IMR-90 (cell line): ENCODE measurements around the gene CARD14. TPM values are rescaled to one million over a fixed set of nuclear protein-coding genes. Genes with fewer than 3 reads are reported as not detected.

ENCODE experiments used
- ATAC-seq: fragments of 200-7000 bp; cut with Tn5 transposase; 2 replicates; pipeline ENCODE4 v1.9.1; 2020; ENCODE audit warnings: low read depth, mild to moderate bottlenecking, moderate library complexity
- BruUV-seq: library from RNA; stranded (reverse); fragments of 400-500 nt; replicated peaks from 2 replicates; lab custom pipeline; 2021; lab: Mats Ljungman, UMichigan
- CTCF ChIA-PET: fragments of 300-600 bp; formaldehyde crosslinking; extraction: SDS; loops from one replicate; lab custom pipeline; 2021; ENCODE audit warnings: antibody characterized with exemption; lab: Yijun Ruan, JAX
- POLR2A ChIA-PET: fragments of 300-600 bp; sonication (Branson Sonifier 250); formaldehyde crosslinking; loops from one replicate; lab custom pipeline; 2022; ENCODE audit warnings: antibody characterized with exemption; ENCODE audit not compliant: unreplicated experiment; lab: Charles Lee
- DNase-seq: peaks from one replicate; pipeline ENCODE4 v3.0.0; 2013
- H2AFZ ChIP-seq: replicated peaks from 2 replicates; pipeline ENCODE3; 2013; ENCODE audit warnings: low read length, mild to moderate bottlenecking; ENCODE audit not compliant: poor library complexity
- H2AK5ac ChIP-seq: 2 replicates; pipeline ENCODE4 v1.6.1; 2013; ENCODE audit warnings: low read depth, low read length, inconsistent platforms
- H2AK9ac ChIP-seq: replicated peaks from 2 replicates; pipeline ENCODE3; 2013; ENCODE audit warnings: mild to moderate bottlenecking, low read depth, low read length, moderate library complexity; ENCODE audit not compliant: poor library complexity
- H2BK120ac ChIP-seq: 2 replicates; pipeline ENCODE4 v1.6.1; 2013; ENCODE audit warnings: low read depth, low read length, inconsistent platforms
- H2BK15ac ChIP-seq: 3 replicates; pipeline ENCODE4 v1.6.1; 2013; ENCODE audit warnings: low read depth, low read length, inconsistent platforms
- H2BK20ac ChIP-seq: 2 replicates; pipeline ENCODE4 v1.6.1; 2013; ENCODE audit warnings: low read depth, mild to moderate bottlenecking, inconsistent platforms, low read length, moderate library complexity
- H2BK5ac ChIP-seq: 2 replicates; pipeline ENCODE4 v1.6.1; 2013; ENCODE audit warnings: mild to moderate bottlenecking, low read depth, low read length, inconsistent platforms; ENCODE audit not compliant: poor library complexity, severe bottlenecking
- H3K14ac ChIP-seq: replicated peaks from 2 replicates; pipeline ENCODE4 v1.6.1; 2013; ENCODE audit warnings: low read depth, low read length, inconsistent platforms
- H3K18ac ChIP-seq: 2 replicates; pipeline ENCODE4 v1.6.1; 2013; ENCODE audit warnings: low read depth, low read length, control low read depth
- H3K23ac ChIP-seq: 2 replicates; pipeline ENCODE4 v1.6.1; 2013; ENCODE audit warnings: low read depth, low read length, inconsistent platforms
- H3K27ac ChIP-seq: 2 replicates; pipeline ENCODE4 v1.5.1; 2013; ENCODE audit warnings: mild to moderate bottlenecking, control low read depth, low read length; ENCODE audit not compliant: insufficient read depth
- H3K27me3 ChIP-seq: 2 replicates; pipeline ENCODE4 v1.6.1; 2013; ENCODE audit warnings: low read length; ENCODE audit not compliant: control insufficient read depth, insufficient read depth
- H3K36me3 ChIP-seq: 2 replicates; pipeline ENCODE4 v1.6.1; 2013; ENCODE audit warnings: low read length, mixed read lengths; ENCODE audit not compliant: control insufficient read depth, insufficient read depth
- H3K4ac ChIP-seq: 2 replicates; pipeline ENCODE4 v1.6.1; 2013; ENCODE audit warnings: low read depth, low read length, inconsistent platforms
- H3K4me1 ChIP-seq: 2 replicates; pipeline ENCODE4 v1.6.1; 2013; ENCODE audit warnings: low read length, mixed read lengths; ENCODE audit not compliant: control insufficient read depth, insufficient read depth
- H3K4me2 ChIP-seq: 2 replicates; pipeline ENCODE4 v1.6.1; 2013; ENCODE audit warnings: low read depth, mild to moderate bottlenecking, control low read depth, low read length, moderate library complexity
- H3K4me3 ChIP-seq: 2 replicates; pipeline ENCODE4 v1.5.1; 2013; ENCODE audit warnings: low read depth, mild to moderate bottlenecking, control low read depth, low read length, moderate library complexity; ENCODE audit not compliant: insufficient read depth
- H3K56ac ChIP-seq: 2 replicates; pipeline ENCODE4 v1.6.1; 2013; ENCODE audit warnings: low read length, inconsistent platforms; ENCODE audit not compliant: insufficient read depth; ENCODE audit errors: extremely low read depth
- H3K79me1 ChIP-seq, 2 experiments: 2 replicates each; pipeline ENCODE4 v1.6.1; 2013; ENCODE audit warnings: low read length in 2 of 2, inconsistent platforms in 1 of 2, low read depth in 1 of 2
- H3K9ac ChIP-seq: 2 replicates; pipeline ENCODE4 v1.6.1; 2013; ENCODE audit warnings: low read depth, low read length, control low read depth
- H3K9me1 ChIP-seq: 2 replicates; pipeline ENCODE4 v1.6.1; 2013; ENCODE audit warnings: low read length, inconsistent platforms; ENCODE audit not compliant: insufficient read depth
- H3K9me3 ChIP-seq: 2 replicates; pipeline ENCODE4 v1.6.1; 2013; ENCODE audit warnings: low read length; ENCODE audit not compliant: control insufficient read depth, insufficient read depth
- H4K20me1 ChIP-seq: 2 replicates; pipeline ENCODE4 v1.6.1; 2013; ENCODE audit warnings: low read length, inconsistent platforms; ENCODE audit not compliant: insufficient read depth
- H4K5ac ChIP-seq: 2 replicates; pipeline ENCODE4 v1.6.1; 2013; ENCODE audit warnings: mild to moderate bottlenecking, low read depth, low read length, control low read depth
- H4K8ac ChIP-seq, 2 experiments: 2 replicates each; pipeline ENCODE4 v1.6.1; 2013; ENCODE audit warnings: low read depth in 2 of 2, low read length in 2 of 2, control low read depth in 1 of 2, inconsistent platforms in 1 of 2
- H4K91ac ChIP-seq: 2 replicates; pipeline ENCODE4 v1.6.1; 2013; ENCODE audit warnings: low read depth, low read length, inconsistent platforms; ENCODE audit not compliant: insufficient read depth
- BHLHE40 ChIP-seq: fragments of 150-350 bp; IDR thresholded peaks from 2 replicates; pipeline ENCODE4 v1.6.1; 2016; ENCODE audit warnings: mild to moderate bottlenecking, low read depth, low read length
- CHD1 ChIP-seq: IDR thresholded peaks from 2 replicates; pipeline ENCODE4 v1.6.1; 2012; ENCODE audit warnings: low read depth, low read length, improper control_type of control experiment
- FOS ChIP-seq: fragments of 150-350 bp; IDR thresholded peaks from 2 replicates; pipeline ENCODE4 v1.6.1; 2016; ENCODE audit warnings: low read depth, low read length
- MAFK ChIP-seq: IDR thresholded peaks from 2 replicates; pipeline ENCODE4 v1.6.1; 2012; ENCODE audit warnings: low read depth, low read length, improper control_type of control experiment
- MAZ ChIP-seq: IDR thresholded peaks from 2 replicates; pipeline ENCODE4 v1.6.1; 2012; ENCODE audit warnings: low read depth, mild to moderate bottlenecking, low read length, improper control_type of control experiment, moderate library complexity, borderline replicate concordance
- RCOR1 ChIP-seq: IDR thresholded peaks from 2 replicates; pipeline ENCODE4 v1.6.1; 2012; ENCODE audit warnings: mild to moderate bottlenecking, low read length, improper control_type of control experiment; ENCODE audit not compliant: insufficient replicate concordance
- RFX5 ChIP-seq: IDR thresholded peaks from 2 replicates; pipeline ENCODE4 v1.8.0; 2012; ENCODE audit warnings: low read depth, mild to moderate bottlenecking, low read length, moderate library complexity
- WGBS, 2 experiments: methylation state at CpG; one replicate each; pipeline versions ENCODE4 v1.1.5 to v1.1.7; 2013; ENCODE audit warnings: missing lambda C conversion rate in 2 of 2; ENCODE audit not compliant: insufficient read length in 1 of 2; ENCODE audit errors: extremely low coverage in 2 of 2; 5-methylcytosine and 5-hydroxymethylcytosine counted together
- dilution Hi-C: fragments of 300-500 bp; cut with HindIII; formaldehyde crosslinking; loops from one replicate; pipeline ENCODE4 v1.14.3; 2018; ENCODE audit warnings: low sequenced_read_pairs; ENCODE audit not compliant: unreplicated experiment
- in situ Hi-C: fragments of 300-500 bp; cut with MboI; formaldehyde crosslinking; loops from 3 replicates; pipeline ENCODE4 v1.14.3; 2019; ENCODE audit warnings: low sequenced_read_pairs, inconsistent platforms, mixed read lengths
- intact Hi-C: fragments of 100-400 bp; cut with micrococcal nuclease; formaldehyde crosslinking; loops from 2 replicates; pipeline ENCODE4 v1.10.0; 2022
- polyA plus RNA-seq, 3 experiments: library from polyadenylated mRNA; depleted of rRNA; stranded (reverse); fragments of >200 nt; gene quantifications; 2 replicates each; pipeline ENCODE4 v1.2.3, GENCODE V29; 2012; ENCODE audit warnings: low replicate concordance in 1 of 3
- total RNA-seq: library from RNA; depleted of rRNA; stranded (reverse); fragments of >200 nt; gene quantifications from 2 replicates; pipeline ENCODE4 v1.2.3, GENCODE V29; 2012
- TF ChIP-seq, protein P1 (sequence below): conservative IDR thresholded peaks from 2 replicates; pipeline ENCODE4 v1.5.1; 2012; ENCODE audit warnings: mild to moderate bottlenecking, low read depth, low read length, improper control_type of control experiment
- TF ChIP-seq, protein P2 (sequence below): fragments of 150-350 bp; IDR thresholded peaks from 2 replicates; pipeline ENCODE4 v1.6.1; 2017; ENCODE audit warnings: mild to moderate bottlenecking, antibody characterized with exemption, low read length, low read depth
- TF ChIP-seq, protein P3 (sequence below): fragments of 150-350 bp; IDR thresholded peaks from 2 replicates; pipeline ENCODE4 v1.6.1; 2016; ENCODE audit warnings: low read depth, mild to moderate bottlenecking, low read length, moderate library complexity, borderline replicate concordance

CARD14 gene
- total and polyA plus RNA-seq, 2 of the 4 experiments (the other 2 are of a cell fraction): not detected

DNA sequence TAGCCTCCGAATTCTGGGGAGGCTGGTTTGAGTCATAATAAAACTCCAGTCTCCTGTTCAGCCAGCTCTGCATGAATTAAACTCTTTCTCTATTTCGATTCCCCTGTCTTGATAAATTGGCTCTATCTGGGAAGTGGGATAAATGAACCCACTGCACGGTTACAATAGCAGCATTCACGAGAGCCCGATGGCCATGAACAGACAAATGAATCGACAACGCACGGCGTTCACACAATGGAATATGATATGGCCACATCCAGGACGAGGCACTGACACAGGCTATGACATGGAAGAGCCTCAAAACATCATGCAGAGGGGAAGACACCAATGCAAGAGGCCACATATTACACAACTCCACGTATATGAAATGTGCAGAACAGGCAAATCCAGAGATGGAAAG is 5.6 kb upstream of the CARD14 start:
- DNase-seq: no peak
- Histone ChIP-seq H4K8ac (no peak overlapping the region), H4K20me1 (no peaks in the 10 kb centered on the region), H3K27me3 (peaks cover 24% of the 10 kb centered on the region), H2AFZ (no peak overlapping the region), H2BK15ac (no peak overlapping the region), H2BK20ac (no peak overlapping the region), H3K9ac (no peak overlapping the region), H3K4ac (no peak overlapping the region), H4K91ac (no peak overlapping the region), H3K79me1 (no peaks in the 10 kb centered on the region), H3K9me1 (no peaks in the 10 kb centered on the region), H3K4me3 (no peak overlapping the region), H3K4me1 (no peaks in the 10 kb centered on the region), H2AK5ac (no peak overlapping the region), H3K27ac (no peak overlapping the region), H2BK5ac (no peak overlapping the region), H3K18ac (no peak overlapping the region), H3K23ac (no peak overlapping the region), H3K56ac (no peak overlapping the region), H3K36me3 (no peaks in the 10 kb centered on the region), H3K14ac (no peak overlapping the region), H3K4me2 (no peak overlapping the region), H2AK9ac (no peak overlapping the region), H4K5ac (no peak overlapping the region), H2BK120ac (no peak overlapping the region), H3K9me3 (peaks cover 1% of the 10 kb centered on the region; the same call in 1 of the 2 replicates)
- 68% methylated on average over 7 of the region's 11 CpGs; no CpG with 5 or more reads in 1 of the 2 experiments for WGBS, 2 experiments
- ChIA-PET CTCF (no interaction called here), POLR2A (no interaction called here)
- in situ Hi-C loops: no loop called here
- BruUV-seq: no TSS peak
- dilution Hi-C loops: no loop called here
- TF ChIP-seq MAZ: no peak
- TF ChIP-seq RFX5: no peak
- no peak for TF ChIP-seq BHLHE40
- TF ChIP-seq RCOR1: no peak
- TF ChIP-seq CHD1: no peak
- TF ChIP-seq MAFK: no peak
- TF ChIP-seq, protein P1, sequence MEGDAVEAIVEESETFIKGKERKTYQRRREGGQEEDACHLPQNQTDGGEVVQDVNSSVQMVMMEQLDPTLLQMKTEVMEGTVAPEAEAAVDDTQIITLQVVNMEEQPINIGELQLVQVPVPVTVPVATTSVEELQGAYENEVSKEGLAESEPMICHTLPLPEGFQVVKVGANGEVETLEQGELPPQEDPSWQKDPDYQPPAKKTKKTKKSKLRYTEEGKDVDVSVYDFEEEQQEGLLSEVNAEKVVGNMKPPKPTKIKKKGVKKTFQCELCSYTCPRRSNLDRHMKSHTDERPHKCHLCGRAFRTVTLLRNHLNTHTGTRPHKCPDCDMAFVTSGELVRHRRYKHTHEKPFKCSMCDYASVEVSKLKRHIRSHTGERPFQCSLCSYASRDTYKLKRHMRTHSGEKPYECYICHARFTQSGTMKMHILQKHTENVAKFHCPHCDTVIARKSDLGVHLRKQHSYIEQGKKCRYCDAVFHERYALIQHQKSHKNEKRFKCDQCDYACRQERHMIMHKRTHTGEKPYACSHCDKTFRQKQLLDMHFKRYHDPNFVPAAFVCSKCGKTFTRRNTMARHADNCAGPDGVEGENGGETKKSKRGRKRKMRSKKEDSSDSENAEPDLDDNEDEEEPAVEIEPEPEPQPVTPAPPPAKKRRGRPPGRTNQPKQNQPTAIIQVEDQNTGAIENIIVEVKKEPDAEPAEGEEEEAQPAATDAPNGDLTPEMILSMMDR: no peak
- no peak for TF ChIP-seq FOS
- TF ChIP-seq, protein P2, sequence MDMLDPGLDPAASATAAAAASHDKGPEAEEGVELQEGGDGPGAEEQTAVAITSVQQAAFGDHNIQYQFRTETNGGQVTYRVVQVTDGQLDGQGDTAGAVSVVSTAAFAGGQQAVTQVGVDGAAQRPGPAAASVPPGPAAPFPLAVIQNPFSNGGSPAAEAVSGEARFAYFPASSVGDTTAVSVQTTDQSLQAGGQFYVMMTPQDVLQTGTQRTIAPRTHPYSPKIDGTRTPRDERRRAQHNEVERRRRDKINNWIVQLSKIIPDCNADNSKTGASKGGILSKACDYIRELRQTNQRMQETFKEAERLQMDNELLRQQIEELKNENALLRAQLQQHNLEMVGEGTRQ: no peak
- TF ChIP-seq, protein P3, sequence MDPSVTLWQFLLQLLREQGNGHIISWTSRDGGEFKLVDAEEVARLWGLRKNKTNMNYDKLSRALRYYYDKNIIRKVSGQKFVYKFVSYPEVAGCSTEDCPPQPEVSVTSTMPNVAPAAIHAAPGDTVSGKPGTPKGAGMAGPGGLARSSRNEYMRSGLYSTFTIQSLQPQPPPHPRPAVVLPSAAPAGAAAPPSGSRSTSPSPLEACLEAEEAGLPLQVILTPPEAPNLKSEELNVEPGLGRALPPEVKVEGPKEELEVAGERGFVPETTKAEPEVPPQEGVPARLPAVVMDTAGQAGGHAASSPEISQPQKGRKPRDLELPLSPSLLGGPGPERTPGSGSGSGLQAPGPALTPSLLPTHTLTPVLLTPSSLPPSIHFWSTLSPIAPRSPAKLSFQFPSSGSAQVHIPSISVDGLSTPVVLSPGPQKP: no peak
- no peak for ATAC-seq
- intact Hi-C loops: no loop called here
